Frontal cortex (tissue), 1 donor: ENCODE results near the gene POC5. TPM values are rescaled to one million over a fixed set of nuclear protein-coding genes. Genes with fewer than 3 reads are reported as not detected.

ENCODE experiments used
- small RNA-seq: library from RNA; depleted of rRNA; stranded (forward); fragments of <200 nt; gene quantifications from one replicate; pipeline ENCODE3, GENCODE V24; 2014
- total RNA-seq: library from RNA; depleted of rRNA; stranded (reverse); fragments of >200 nt; gene quantifications from one replicate; pipeline ENCODE4 v1.2.3, GENCODE V29; 2014

POC5 gene
- total RNA-seq, 1 donor from 2014 or later, result 13.0 TPM

Small RNA genes within 50 kb of the gene (small RNA-seq; reads per million reads assigned to genes)
- not detected for gene RNU6-680P

Other genes starting within 250 kb of the POC5 start
- gene CERT1, start 205.8 kb downstream of the POC5 start, total RNA-seq, result 53.8 TPM
- gene POLK, start 205.5 kb downstream of the POC5 start, total RNA-seq, result 39.9 TPM
- 1.2 TPM for gene ANKDD1B, start 106.0 kb downstream of the POC5 start, total RNA-seq